ENCODE data around the gene EPHB3.

Gene EPHB3

GRCh38 chr3:184599143-184599542 lies 37.6 kb downstream of the EPHB3 start:
- H3F3A ChIP-seq (ENCODE audit: insufficient read depth, low read length) = no peaks in the 10 kb centered on the region
- no peaks in the 10 kb centered on the region for H3K79me2 ChIP-seq (ENCODE audit: low read length)
- no peak overlapping the region for H3K4me3 ChIP-seq (ENCODE audit: low read length)
- H3K4me2 ChIP-seq (ENCODE audit: low read depth, low read length) = no peak overlapping the region
- no peak for DNase-seq
- no peaks in the 10 kb centered on the region for H3K4me1 ChIP-seq (ENCODE audit: low read length)
- H3K9ac ChIP-seq (ENCODE audit: low read length) = no peak overlapping the region
- H3K36me3 ChIP-seq (replicated peaks; ENCODE audit: insufficient read depth, low read length) = no peaks in the 10 kb centered on the region
- H3K9me2 ChIP-seq (replicated peaks; ENCODE audit: insufficient read depth, low read length) = no peaks in the 10 kb centered on the region
- no peak overlapping the region for H2AFZ ChIP-seq (ENCODE audit: low read length)
- no peaks in the 10 kb centered on the region for H3K9me3 ChIP-seq (replicated peaks; ENCODE audit: insufficient read depth, low read length)
- H4K20me1 ChIP-seq (ENCODE audit: insufficient read depth, low read length) = no peaks in the 10 kb centered on the region
- no peak overlapping the region for H3K27ac ChIP-seq (ENCODE audit: low read length)
- TF ChIP-seq EZH2phosphoT487 (IDR thresholded peaks at IDR 0.05; ENCODE audit: low read length) (no peak), EZH2 (optimal IDR thresholded peaks at IDR 0.05; ENCODE audit: low read depth, low read length) (no peak), CTCF (IDR thresholded peaks at IDR 0.05; ENCODE audit: low read length) (no peak)
- peaks cover 36% of the 10 kb centered on the region for H3K27me3 ChIP-seq (replicated peaks; ENCODE audit: insufficient read depth, low read length)

- H3K36me3 ChIP-seq (replicated peaks; ENCODE audit: insufficient read depth, low read length) = no peaks in the 10 kb centered on the region
- H3K9ac ChIP-seq (ENCODE audit: low read length) = no peak overlapping the region
- TF ChIP-seq EZH2phosphoT487 (IDR thresholded peaks at IDR 0.05; ENCODE audit: low read length) (no peak), CTCF (IDR thresholded peaks at IDR 0.05; ENCODE audit: low read length) (no peak), EZH2 (optimal IDR thresholded peaks at IDR 0.05; ENCODE audit: low read depth, low read length) (no peak)
- no peak overlapping the region for H3K4me3 ChIP-seq (ENCODE audit: low read length)
- H3K9me3 ChIP-seq (replicated peaks; ENCODE audit: insufficient read depth, low read length) = no peaks in the 10 kb centered on the region
- peaks cover 49% of the 10 kb centered on the region for H3K27me3 ChIP-seq (replicated peaks; ENCODE audit: insufficient read depth, low read length)
- H4K20me1 ChIP-seq (ENCODE audit: insufficient read depth, low read length) = no peaks in the 10 kb centered on the region
- no peak overlapping the region for H3K4me2 ChIP-seq (ENCODE audit: low read depth, low read length)
- no peak for DNase-seq
- no peak overlapping the region for H2AFZ ChIP-seq (ENCODE audit: low read length)
- no peaks in the 10 kb centered on the region for H3K4me1 ChIP-seq (ENCODE audit: low read length)
- H3K27ac ChIP-seq (ENCODE audit: low read length) = no peak overlapping the region
- no peaks in the 10 kb centered on the region for H3K9me2 ChIP-seq (replicated peaks; ENCODE audit: insufficient read depth, low read length)
- no peaks in the 10 kb centered on the region for H3K79me2 ChIP-seq (ENCODE audit: low read length)
- no peaks in the 10 kb centered on the region for H3F3A ChIP-seq (ENCODE audit: insufficient read depth, low read length)
Observed at GRCh38 chr3:184600685-184601377, 39.2 kb downstream of the EPHB3 start.

- H3K9me3 ChIP-seq (replicated peaks; ENCODE audit: insufficient read depth, low read length) = no peaks in the 10 kb centered on the region
- H3K4me3 ChIP-seq (ENCODE audit: low read length) = no peak overlapping the region
- no peak overlapping the region for H3K9ac ChIP-seq (ENCODE audit: low read length)
- no peaks in the 10 kb centered on the region for H3K4me1 ChIP-seq (ENCODE audit: low read length)
- no peak overlapping the region for H3K27ac ChIP-seq (ENCODE audit: low read length)
- TF ChIP-seq EZH2phosphoT487 (IDR thresholded peaks at IDR 0.05; ENCODE audit: low read length) (no peak), CTCF (IDR thresholded peaks at IDR 0.05; ENCODE audit: low read length) (no peak), EZH2 (optimal IDR thresholded peaks at IDR 0.05; ENCODE audit: low read depth, low read length) (no peak)
- no peak for DNase-seq
- H3K27me3 ChIP-seq (replicated peaks; ENCODE audit: insufficient read depth, low read length) = peaks cover 57% of the 10 kb centered on the region
- no peaks in the 10 kb centered on the region for H3K79me2 ChIP-seq (ENCODE audit: low read length)
- no peaks in the 10 kb centered on the region for H3K9me2 ChIP-seq (replicated peaks; ENCODE audit: insufficient read depth, low read length)
- H4K20me1 ChIP-seq (ENCODE audit: insufficient read depth, low read length) = no peaks in the 10 kb centered on the region
- H2AFZ ChIP-seq (ENCODE audit: low read length) = no peak overlapping the region
- no peaks in the 10 kb centered on the region for H3K36me3 ChIP-seq (replicated peaks; ENCODE audit: insufficient read depth, low read length)
- H3K4me2 ChIP-seq (ENCODE audit: low read depth, low read length) = no peak overlapping the region
- no peaks in the 10 kb centered on the region for H3F3A ChIP-seq (ENCODE audit: insufficient read depth, low read length)
Observed at GRCh38 chr3:184601576-184602371, 40.2 kb downstream of the EPHB3 start.
